ENCODE results near the gene PLEKHG4. TPM values are rescaled to one million over a fixed set of nuclear protein-coding genes. Genes with fewer than 3 reads are reported as not detected.

Gene PLEKHG4
- total RNA-seq, 1 experiment from 2014 or later = 13.9 TPM

DNA sequence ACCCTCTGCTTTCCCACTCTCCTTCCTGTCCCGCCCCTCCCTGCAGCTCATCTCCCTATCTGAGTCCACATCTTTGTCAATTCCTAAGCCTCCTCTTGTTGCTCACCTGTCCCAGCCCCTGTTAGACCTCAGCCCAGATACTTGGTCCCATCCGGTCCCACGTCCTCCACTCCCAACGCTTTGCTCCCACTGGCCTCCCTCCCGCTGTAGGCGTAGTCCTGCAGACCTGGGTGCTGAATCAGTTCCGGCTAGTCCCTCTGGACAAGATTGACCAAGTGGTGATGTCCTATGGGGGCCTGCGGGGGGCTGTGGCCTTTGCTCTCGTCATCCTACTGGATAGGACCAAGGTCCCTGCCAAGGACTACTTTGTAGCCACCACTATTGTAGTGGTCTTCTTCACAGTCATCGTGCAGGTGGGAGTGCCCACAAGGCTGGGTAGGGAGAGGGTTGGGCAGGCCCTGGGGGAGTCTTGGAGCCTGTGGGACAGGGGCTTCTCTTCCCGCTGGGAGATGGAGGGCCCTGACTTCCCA lies 22.6 kb upstream of the PLEKHG4 start:
- H4K8ac ChIP-seq (replicated peaks; ENCODE audit: insufficient read length, low read depth, low read length) = no peak overlapping the region
- no peak overlapping the region for H3K56ac ChIP-seq (ENCODE audit: insufficient read length, low read depth, low read length)
- Mint-ChIP-seq H3K4me1 (no peaks in the 10 kb centered on the region), H3K27me3 (ENCODE audit: low read depth) (no peaks in the 10 kb centered on the region; the same call in 1 of the 2 replicates), H3K4me3 (no peak overlapping the region), H3K36me3 (ENCODE audit: insufficient read depth in 1 of 3, low read depth in 3 of 3) (peaks cover 0 to 21% (median 0%) of the 10 kb centered on the region in 3 experiments; a peak in 4 of 7 replicates), H3K9me3 (no peaks in the 10 kb centered on the region), H3K27ac (peak overlapping the region in 1 of 3 experiments; percentile 28; a peak in 1 of 7 replicates)
- no peak overlapping the region for H3K4me2 ChIP-seq (ENCODE audit: insufficient read depth, insufficient read length, low read length)
- no peak overlapping the region for H3K27ac ChIP-seq (ENCODE audit: insufficient read length, low read depth, low read length)
- H3K79me2 ChIP-seq (ENCODE audit: insufficient read depth, low read length) = no peaks in the 10 kb centered on the region
- H4K20me1 ChIP-seq (ENCODE audit: control insufficient read depth, insufficient read depth, insufficient read length) = no peaks in the 10 kb centered on the region
- DNase-seq = no peak
- no peak overlapping the region for H3K23ac ChIP-seq (ENCODE audit: insufficient read length, low read depth, low read length)
- no peak overlapping the region for H2AFZ ChIP-seq (ENCODE audit: low read length)
- H3K9me3 ChIP-seq (ENCODE audit: control insufficient read depth, low read depth, low read length) = no peaks in the 10 kb centered on the region
- WGBS (ENCODE audit: extremely low coverage, insufficient read length, low lambda C conversion rate) = no CpG with 5 or more reads among the region's 11 CpGs
- no peak overlapping the region for H3K9ac ChIP-seq (ENCODE audit: extremely low read depth, insufficient read length, low read length)
- no peak overlapping the region; the same call in 1 of the 2 replicates for H3K14ac ChIP-seq (ENCODE audit: insufficient read depth, low read length)
- no peak overlapping the region for H4K5ac ChIP-seq (ENCODE audit: insufficient read length, low read depth, low read length)
- no peak overlapping the region for H2BK5ac ChIP-seq (ENCODE audit: insufficient read length, low read length)
- no peak overlapping the region for H4K91ac ChIP-seq (ENCODE audit: insufficient read length, low read depth, low read length)
- no peaks in the 10 kb centered on the region for H3K79me1 ChIP-seq (ENCODE audit: insufficient read depth, low read depth, low read length, poor library complexity, severe bottlenecking)
- H3K27me3 ChIP-seq (ENCODE audit: insufficient read depth, low read length) = no peaks in the 10 kb centered on the region
- no peak overlapping the region for H2BK12ac ChIP-seq (ENCODE audit: insufficient read length, low read depth, low read length)
- H3T11ph ChIP-seq (ENCODE audit: low read length) = no peak overlapping the region
- H3K23me2 ChIP-seq (ENCODE audit: insufficient read length, low read depth, low read length, poor library complexity, severe bottlenecking) = no peaks in the 10 kb centered on the region
- no peak overlapping the region for H2BK20ac ChIP-seq (ENCODE audit: low read depth, low read length, poor library complexity, severe bottlenecking)
- H3K18ac ChIP-seq (ENCODE audit: insufficient read length, low read depth, low read length) = no peak overlapping the region
- H2AK5ac ChIP-seq (ENCODE audit: insufficient read length, low read length) = no peak overlapping the region
- no peak overlapping the region for H3K4ac ChIP-seq (ENCODE audit: low read depth, low read length)
- no peak overlapping the region for H2BK120ac ChIP-seq (ENCODE audit: low read depth, low read length, poor library complexity, severe bottlenecking)
- no peak for TF ChIP-seq CTCF (conservative IDR thresholded peaks at IDR 0.05)
- no peaks in the 10 kb centered on the region for H3K4me1 ChIP-seq (ENCODE audit: insufficient read depth, low read length)
- no peak overlapping the region for H2BK15ac ChIP-seq (ENCODE audit: low read depth, low read length)

Measured in H9 (cell line).